ENCODE measurements around the gene SYNJ1. TPM values are rescaled to one million over a fixed set of nuclear protein-coding genes. Genes with fewer than 3 reads are reported as not detected.
"Not testable (repeated sequence)": the region's sequence is repeated elsewhere in the genome, so short reads cannot be mapped to it uniquely, and the experiment has no call there.

Gene SYNJ1
- total RNA-seq, 1 donor from 2014 or later = 12.9 TPM

DNA sequence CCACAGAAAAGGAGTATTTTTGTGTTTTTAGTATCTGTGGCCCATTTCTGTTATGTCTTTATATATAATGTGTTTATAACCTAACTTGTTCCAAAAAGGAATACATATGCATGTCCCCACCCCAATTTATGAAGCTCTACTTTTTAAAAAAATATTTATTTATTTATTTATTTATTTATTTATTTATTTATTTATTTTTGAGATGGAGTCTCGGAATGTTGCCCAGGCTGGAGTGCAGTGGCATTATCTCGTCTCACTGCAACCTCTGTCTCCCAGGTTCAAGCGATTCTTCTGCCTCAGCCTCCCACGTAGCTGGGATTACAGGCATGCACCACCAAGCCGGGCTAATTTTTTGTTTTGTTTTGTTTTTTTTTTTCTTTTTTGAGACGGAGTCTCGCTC, 32.3 kb downstream of the SYNJ1 start:
- FAIRE-seq; H3K9me3 ChIP-seq (ENCODE audit: insufficient read depth, low read depth, low read length); H3K9ac ChIP-seq (ENCODE audit: low read length); H3K27ac ChIP-seq (ENCODE audit: low read depth, low read length); H3K9me3 Mint-ChIP-seq (ENCODE audit: unreplicated experiment); H3K4me1 ChIP-seq (ENCODE audit: insufficient read depth, low read length); H3K4me3 ChIP-seq (ENCODE audit: insufficient read depth, low read depth, low read length); H3K79me2 ChIP-seq (ENCODE audit: insufficient read depth, low read length); H3K27ac Mint-ChIP-seq (ENCODE audit: unreplicated experiment); H3K36me3 ChIP-seq (ENCODE audit: insufficient read depth, low read length); H3K4me3 Mint-ChIP-seq (ENCODE audit: unreplicated experiment); H3K27me3 ChIP-seq (ENCODE audit: insufficient read depth, low read length); H3K4me1 Mint-ChIP-seq (ENCODE audit: low read depth, unreplicated experiment); H4K20me1 ChIP-seq (ENCODE audit: insufficient read depth, low read length); DNase-seq (ENCODE audit: low read depth); H2AFZ ChIP-seq (ENCODE audit: low read depth, low read length); H3K27me3 Mint-ChIP-seq (ENCODE audit: low read depth, unreplicated experiment); H3K4me2 ChIP-seq (ENCODE audit: low read length): not testable (repeated sequence)
- peaks cover 16% of the 10 kb centered on the region for H3K36me3 Mint-ChIP-seq (ENCODE audit: low read depth, unreplicated experiment)

DNA sequence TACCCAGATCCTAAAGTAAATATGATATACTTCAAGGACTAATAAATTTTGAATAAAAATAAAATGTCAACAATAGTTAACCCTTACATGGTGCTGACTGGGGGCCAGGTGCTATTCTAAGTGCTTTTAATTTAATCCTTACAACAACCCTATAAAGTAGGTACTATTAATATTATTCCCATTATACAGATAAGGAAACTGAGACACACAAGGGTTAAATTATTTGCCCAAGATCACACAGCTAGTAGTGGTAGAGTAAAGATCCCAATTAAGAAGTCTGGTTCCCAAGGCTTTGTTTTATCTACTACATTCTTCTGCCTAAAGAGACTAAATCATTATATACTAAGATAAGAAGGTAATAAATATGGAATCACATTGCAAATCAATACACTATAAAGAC, 34.2 kb downstream of the SYNJ1 start:
- Histone ChIP-seq H3K4me1 (ENCODE audit: insufficient read depth, low read length) (no peaks in the 10 kb centered on the region), H3K27me3 (ENCODE audit: insufficient read depth, low read length) (no peaks in the 10 kb centered on the region), H4K20me1 (ENCODE audit: insufficient read depth, low read length) (no peaks in the 10 kb centered on the region), H2AFZ (ENCODE audit: low read depth, low read length) (no peak overlapping the region), H3K36me3 (ENCODE audit: insufficient read depth, low read length) (peaks cover 6% of the 10 kb centered on the region), H3K4me3 (ENCODE audit: insufficient read depth, low read depth, low read length) (no peak overlapping the region), H3K27ac (ENCODE audit: low read depth, low read length) (no peak overlapping the region), H3K9ac (ENCODE audit: low read length) (no peak overlapping the region), H3K79me2 (ENCODE audit: insufficient read depth, low read length) (no peaks in the 10 kb centered on the region), H3K4me2 (ENCODE audit: low read length) (no peak overlapping the region), H3K9me3 (ENCODE audit: insufficient read depth, low read depth, low read length) (no peaks in the 10 kb centered on the region)
- DNase-seq (ENCODE audit: low read depth) = no peak
- no peak overlapping the region for H3K4me3 Mint-ChIP-seq (ENCODE audit: unreplicated experiment)
- H3K4me1 Mint-ChIP-seq (ENCODE audit: low read depth, unreplicated experiment) = no peaks in the 10 kb centered on the region
- no peak for TF ChIP-seq EZH2 (IDR thresholded peaks at IDR 0.05; ENCODE audit: insufficient read depth, low read length)
- TF ChIP-seq, protein P1, sequence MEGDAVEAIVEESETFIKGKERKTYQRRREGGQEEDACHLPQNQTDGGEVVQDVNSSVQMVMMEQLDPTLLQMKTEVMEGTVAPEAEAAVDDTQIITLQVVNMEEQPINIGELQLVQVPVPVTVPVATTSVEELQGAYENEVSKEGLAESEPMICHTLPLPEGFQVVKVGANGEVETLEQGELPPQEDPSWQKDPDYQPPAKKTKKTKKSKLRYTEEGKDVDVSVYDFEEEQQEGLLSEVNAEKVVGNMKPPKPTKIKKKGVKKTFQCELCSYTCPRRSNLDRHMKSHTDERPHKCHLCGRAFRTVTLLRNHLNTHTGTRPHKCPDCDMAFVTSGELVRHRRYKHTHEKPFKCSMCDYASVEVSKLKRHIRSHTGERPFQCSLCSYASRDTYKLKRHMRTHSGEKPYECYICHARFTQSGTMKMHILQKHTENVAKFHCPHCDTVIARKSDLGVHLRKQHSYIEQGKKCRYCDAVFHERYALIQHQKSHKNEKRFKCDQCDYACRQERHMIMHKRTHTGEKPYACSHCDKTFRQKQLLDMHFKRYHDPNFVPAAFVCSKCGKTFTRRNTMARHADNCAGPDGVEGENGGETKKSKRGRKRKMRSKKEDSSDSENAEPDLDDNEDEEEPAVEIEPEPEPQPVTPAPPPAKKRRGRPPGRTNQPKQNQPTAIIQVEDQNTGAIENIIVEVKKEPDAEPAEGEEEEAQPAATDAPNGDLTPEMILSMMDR (IDR thresholded peaks at IDR 0.05; ENCODE audit: insufficient read depth, low read depth, low read length) = no peak
- no peak overlapping the region for H3K27ac Mint-ChIP-seq (ENCODE audit: unreplicated experiment)
- peaks cover 7% of the 10 kb centered on the region for H3K36me3 Mint-ChIP-seq (ENCODE audit: low read depth, unreplicated experiment)
- H3K9me3 Mint-ChIP-seq (ENCODE audit: unreplicated experiment) = peaks cover 2% of the 10 kb centered on the region
- no peaks in the 10 kb centered on the region for H3K27me3 Mint-ChIP-seq (ENCODE audit: low read depth, unreplicated experiment)
- FAIRE-seq = no peak

DNA sequence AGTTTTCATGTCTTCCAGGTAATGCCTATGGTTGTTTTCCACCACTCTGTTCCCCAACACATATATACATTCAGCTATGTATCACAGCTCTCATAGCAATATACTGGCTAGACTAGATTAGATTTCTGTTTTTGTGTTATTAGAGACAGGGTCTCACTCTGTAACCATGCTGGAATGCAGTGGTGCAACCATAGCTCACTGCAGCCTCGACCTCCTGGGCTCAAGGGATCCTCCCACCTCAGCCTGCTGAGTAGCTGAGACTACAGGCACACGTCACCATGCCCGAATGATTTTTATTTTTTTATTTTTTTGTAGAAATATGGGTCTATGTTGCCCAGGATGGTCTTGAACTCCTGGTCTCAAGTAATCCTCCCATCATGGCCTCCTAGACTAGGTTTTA, 37.7 kb downstream of the SYNJ1 start:
- Histone ChIP-seq H3K4me1 (ENCODE audit: insufficient read depth, low read length) (no peaks in the 10 kb centered on the region), H3K27me3 (ENCODE audit: insufficient read depth, low read length) (no peaks in the 10 kb centered on the region), H3K36me3 (ENCODE audit: insufficient read depth, low read length) (peaks cover 6% of the 10 kb centered on the region), H3K4me3 (ENCODE audit: insufficient read depth, low read depth, low read length) (no peak overlapping the region), H2AFZ (ENCODE audit: low read depth, low read length) (no peak overlapping the region), H3K79me2 (ENCODE audit: insufficient read depth, low read length) (no peaks in the 10 kb centered on the region), H4K20me1 (ENCODE audit: insufficient read depth, low read length) (no peaks in the 10 kb centered on the region), H3K9ac (ENCODE audit: low read length) (no peak overlapping the region), H3K4me2 (ENCODE audit: low read length) (no peak overlapping the region), H3K9me3 (ENCODE audit: insufficient read depth, low read depth, low read length) (no peaks in the 10 kb centered on the region), H3K27ac (ENCODE audit: low read depth, low read length) (no peak overlapping the region)
- Mint-ChIP-seq H3K27ac (ENCODE audit: unreplicated experiment) (no peak overlapping the region), H3K36me3 (ENCODE audit: low read depth, unreplicated experiment) (peaks cover 4% of the 10 kb centered on the region), H3K4me1 (ENCODE audit: low read depth, unreplicated experiment) (no peaks in the 10 kb centered on the region), H3K27me3 (ENCODE audit: low read depth, unreplicated experiment) (no peaks in the 10 kb centered on the region), H3K4me3 (ENCODE audit: unreplicated experiment) (no peak overlapping the region), H3K9me3 (ENCODE audit: unreplicated experiment) (no peaks in the 10 kb centered on the region)
- TF ChIP-seq EZH2 (IDR thresholded peaks at IDR 0.05; ENCODE audit: insufficient read depth, low read length) = no peak
- TF ChIP-seq, protein P1 (IDR thresholded peaks at IDR 0.05; ENCODE audit: insufficient read depth, low read depth, low read length) = no peak
- FAIRE-seq = no peak
- no peak for DNase-seq (ENCODE audit: low read depth)

Data from astrocyte (in vitro differentiated cells and primary cell).